ENCODE measurements around the gene SSH3.

Gene SSH3

GRCh38 chr11:67303132-67303834 lies at the start of gene SSH3:
SSH3 (plus strand) TSS chr11:67303530; CDS start chr11:67303626, 96 bp downstream.
- DNase-seq: peak; percentile 73

- DNase-seq: no peak
Measured at GRCh38 chr11:67253872-67254624, 49.3 kb upstream of the SSH3 start.

GRCh38 chr11:67254798-67255197 lies 48.5 kb upstream of the SSH3 start:
- no peak for DNase-seq

- no peak for DNase-seq
Measured at GRCh38 chr11:67255353-67255752, 48.0 kb upstream of the SSH3 start.

- no peak for DNase-seq
Measured at GRCh38 chr11:67255864-67256263, 47.5 kb upstream of the SSH3 start.

GRCh38 chr11:67256477-67257135 lies 46.7 kb upstream of the SSH3 start:
- DNase-seq: no peak

GRCh38 chr11:67260406-67260805 lies 42.9 kb upstream of the SSH3 start:
- DNase-seq: no peak

GRCh38 chr11:67260885-67261639 lies 42.3 kb upstream of the SSH3 start:
- peak; percentile 37 for DNase-seq

GRCh38 chr11:67261640-67261945 lies 41.7 kb upstream of the SSH3 start:
- DNase-seq: no peak

- no peak for DNase-seq
Measured at GRCh38 chr11:67261946-67262681, 41.2 kb upstream of the SSH3 start.

- peak; percentile 77 for DNase-seq
Measured at GRCh38 chr11:67262731-67263675, 40.3 kb upstream of the SSH3 start.

- no peak for DNase-seq
Measured at GRCh38 chr11:67264260-67264659, 39.1 kb upstream of the SSH3 start.

GRCh38 chr11:67264877-67265632 lies 38.3 kb upstream of the SSH3 start:
- DNase-seq: no peak

GRCh38 chr11:67265633-67266448 lies 37.5 kb upstream of the SSH3 start:
- peak; percentile 75 for DNase-seq

- DNase-seq: peak; percentile 56
Measured at GRCh38 chr11:67266449-67267187, 36.7 kb upstream of the SSH3 start, which contains the start of gene GRK2. GRK2 (plus strand) TSS chr11:67266473; CDS start chr11:67266700, 227 bp downstream.

- DNase-seq: no peak
Measured at GRCh38 chr11:67267188-67268080, 35.9 kb upstream of the SSH3 start.

GRCh38 chr11:67268081-67268961 lies 35.0 kb upstream of the SSH3 start:
- DNase-seq: no peak
